Stimulated activated CD4-positive, alpha-beta T cell treated with anti-CD3 and anti-CD28 coated beads, TNF-alpha, amount 100 ng/mL, for 4 hours (primary cell): ENCODE measurements around the gene TPSD1.
"Not testable (repeated sequence)": the region's sequence is repeated elsewhere in the genome, so short reads cannot be mapped to it uniquely, and the experiment has no call there.

Source experiments
- DNase-seq, 3 experiments: peaks; one replicate each; pipeline ENCODE4 v3.0.0-alpha.2; 2020; ENCODE audit warnings: low read depth in 3 of 3

The TPSD1 gene

GRCh38 chr16:1220841-1221627, 34.8 kb upstream of the TPSD1 start:
- no peak for DNase-seq

DNA sequence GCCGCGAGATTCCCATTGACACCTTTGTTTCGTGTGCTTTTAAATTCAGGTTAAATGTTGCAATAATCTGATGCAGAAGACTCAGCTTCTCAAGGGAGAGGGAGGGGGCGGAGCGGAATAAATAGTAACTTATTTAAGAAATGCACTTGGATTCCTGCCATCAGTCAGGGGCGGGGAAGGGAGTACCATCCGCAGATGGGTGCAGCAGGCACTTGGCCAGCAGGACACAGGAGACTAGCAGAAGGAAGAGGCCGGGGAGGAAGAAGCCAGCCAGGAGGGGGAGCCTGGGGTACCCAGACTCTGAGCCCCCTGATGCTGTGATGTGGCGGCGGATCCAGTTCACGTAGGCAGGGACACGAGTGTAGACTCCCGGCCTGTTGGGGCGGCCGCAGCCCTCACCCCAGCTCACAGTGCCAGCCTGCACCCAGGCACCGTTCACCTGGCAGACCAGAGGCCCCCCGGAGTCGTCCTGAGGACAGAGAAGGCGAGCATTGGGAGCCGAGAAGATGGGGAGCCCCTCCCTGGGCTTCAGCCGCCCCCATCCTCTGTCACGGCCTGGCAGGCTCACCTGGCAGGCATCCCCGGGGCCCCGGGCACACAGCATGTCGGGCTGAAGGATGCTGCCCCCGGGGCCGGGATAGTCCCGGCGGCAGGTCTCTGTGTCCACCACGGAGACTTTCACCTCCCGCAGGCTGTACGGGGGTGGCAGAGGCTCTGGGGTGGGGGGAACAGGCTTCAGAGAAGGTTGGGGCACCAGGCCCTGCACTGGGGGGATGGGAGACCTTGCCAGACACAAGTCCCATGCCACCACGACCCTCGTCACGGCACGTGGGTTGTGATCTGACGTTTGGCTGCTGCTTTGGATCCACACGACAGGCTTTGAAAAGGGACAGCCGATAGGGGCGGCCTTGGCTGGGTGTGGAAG, 34.0 kb upstream of the TPSD1 start:
- no peak for DNase-seq

- no peak for DNase-seq
Measured at GRCh38 chr16:1222553-1223354, 33.1 kb upstream of the TPSD1 start.

- DNase-seq: no peak
Measured at GRCh38 chr16:1223355-1224214, 32.3 kb upstream of the TPSD1 start.

- no peak for DNase-seq
Measured at GRCh38 chr16:1224558-1224957, 31.3 kb upstream of the TPSD1 start.

DNA sequence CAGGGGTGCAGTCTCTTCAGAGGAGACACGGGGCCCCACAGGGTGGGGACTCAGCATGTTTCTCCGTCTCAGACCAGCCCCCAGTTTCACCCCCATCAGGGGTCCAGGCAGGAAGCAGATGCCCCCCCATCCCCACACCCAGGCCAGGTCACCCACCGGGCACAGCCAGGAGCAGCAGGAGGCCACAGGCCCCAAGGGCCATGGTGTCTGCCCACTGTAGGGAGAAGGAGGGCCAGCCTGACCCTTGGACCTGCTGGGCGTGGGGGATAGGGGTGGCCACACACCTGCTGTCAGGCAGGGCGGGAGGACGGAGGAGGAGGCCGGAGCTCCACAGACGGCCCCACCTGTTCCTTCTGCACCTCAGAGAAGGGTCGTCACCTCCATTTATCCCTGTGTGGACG, 30.8 kb upstream of the TPSD1 start, which contains the start of gene TPSG1:
TPSG1 (minus strand) TSS at position 218 of the 401 bp plus-strand sequence; CDS start at position 202, 16 bp downstream.
- no peak for DNase-seq

DNA sequence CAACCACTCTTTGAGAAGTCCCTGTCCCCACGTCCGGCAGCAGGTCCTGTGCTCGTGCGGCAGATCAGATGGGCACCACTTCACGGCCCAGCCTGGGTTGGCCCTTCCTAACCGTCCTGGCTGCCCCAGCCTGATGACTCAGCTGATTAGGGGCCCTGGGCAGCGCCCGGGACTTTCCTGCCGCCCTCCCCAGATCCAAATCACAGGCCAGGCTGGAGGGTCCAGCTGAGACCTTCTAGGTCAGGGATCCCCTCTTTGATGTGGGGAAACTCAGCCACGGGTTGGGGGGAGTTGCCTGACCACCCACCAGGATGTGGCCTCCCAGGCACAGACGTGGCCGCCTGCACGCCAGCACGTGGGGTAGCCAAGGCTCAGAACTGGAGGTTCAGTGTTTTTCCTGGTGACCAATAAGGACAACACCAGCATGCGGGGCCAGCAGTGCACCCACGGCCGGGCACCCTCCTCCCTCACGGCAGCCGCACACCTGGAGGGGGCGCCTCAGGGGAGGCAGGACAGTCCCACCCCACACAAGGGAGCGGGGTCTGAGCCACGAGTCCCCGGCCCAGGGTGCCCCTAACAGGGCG, 30.0 kb upstream of the TPSD1 start:
- DNase-seq: not testable (repeated sequence)

- not testable (repeated sequence) for DNase-seq
Measured at GRCh38 chr16:1226692-1227091, 29.2 kb upstream of the TPSD1 start.

- not testable (repeated sequence) for DNase-seq
Measured at GRCh38 chr16:1228227-1228626, 27.6 kb upstream of the TPSD1 start.

- not testable (repeated sequence) for DNase-seq
Measured at GRCh38 chr16:1229476-1229875, 26.4 kb upstream of the TPSD1 start.

- not testable (repeated sequence) for DNase-seq
Measured at GRCh38 chr16:1230084-1230470, 25.8 kb upstream of the TPSD1 start, which contains the start of gene TPSB2. Gene TPSB2 (minus strand): TSS chr16:1230184. CDS start chr16:1229951, 233 bp downstream.

DNA sequence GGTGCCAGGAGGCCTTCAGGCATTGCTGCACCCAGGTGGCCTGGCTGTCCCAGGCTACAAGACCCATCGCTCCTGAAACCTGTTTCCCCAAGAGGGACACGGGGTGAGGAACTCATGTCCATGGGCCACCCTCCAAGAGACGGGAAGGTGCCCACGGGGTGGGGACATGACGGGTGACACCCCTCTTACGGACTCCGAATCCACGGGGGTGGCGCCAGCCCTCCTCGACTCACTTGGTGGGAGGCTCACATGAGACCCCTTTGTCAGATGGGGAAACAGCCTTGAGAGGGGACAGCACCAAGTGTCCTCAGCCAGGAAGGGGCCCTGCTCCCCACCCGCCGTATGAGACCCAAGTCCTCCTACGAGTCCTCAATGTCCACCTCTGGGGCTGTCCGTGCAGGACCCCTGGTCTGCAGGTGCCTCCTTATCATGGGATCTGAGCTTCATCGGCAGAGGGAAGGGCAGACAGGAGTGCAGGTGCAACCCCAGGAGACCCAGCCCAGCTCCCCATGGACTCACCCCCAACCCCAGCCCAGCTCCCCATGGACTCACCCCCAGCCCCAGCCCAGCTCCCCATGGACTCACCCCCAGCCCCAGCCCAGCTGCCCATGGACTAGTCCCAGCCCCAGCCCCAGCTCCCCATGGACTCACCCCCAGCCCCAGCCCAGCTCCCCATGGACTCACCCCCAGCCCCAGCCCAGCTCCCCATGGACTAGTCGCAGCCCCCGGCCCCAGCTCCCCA, 25.2 kb upstream of the TPSD1 start:
- DNase-seq: not testable (repeated sequence)

- not testable (repeated sequence) for DNase-seq
Measured at GRCh38 chr16:1231301-1231700, 24.6 kb upstream of the TPSD1 start.

DNA sequence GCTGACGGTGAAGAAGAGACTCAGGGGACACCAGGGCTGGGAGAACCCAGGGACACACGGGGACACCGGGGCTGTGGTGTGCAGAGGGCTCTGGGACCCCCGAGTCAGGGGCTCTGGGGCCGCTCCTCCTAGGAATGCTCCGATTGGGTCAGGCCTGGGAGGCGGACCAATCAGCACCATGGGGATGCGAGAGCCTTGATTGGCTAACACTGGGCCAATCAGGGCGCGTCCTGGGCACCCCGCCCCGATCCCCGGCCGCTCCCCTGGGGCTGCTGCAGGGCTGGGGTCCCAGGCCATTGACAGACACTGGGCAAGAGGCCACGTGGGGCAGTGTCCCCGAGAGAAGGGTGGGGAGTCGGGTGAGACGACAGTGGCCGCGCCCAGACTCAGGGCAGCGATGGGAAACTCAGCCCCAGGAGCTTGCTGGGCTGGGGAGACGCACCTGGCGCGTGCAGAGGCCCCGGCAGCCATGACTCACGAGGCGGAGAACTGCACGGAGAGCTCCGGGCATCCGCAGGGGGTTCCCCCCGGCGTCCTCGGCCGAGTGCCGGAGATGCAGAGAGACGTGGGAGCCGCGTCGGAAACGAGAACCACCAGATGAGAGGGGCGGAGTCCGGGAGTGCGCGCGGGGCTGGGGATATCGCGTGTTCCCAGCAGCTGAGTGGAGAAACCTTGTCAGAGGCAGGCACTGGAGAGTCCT, 23.7 kb upstream of the TPSD1 start:
- not testable (repeated sequence) for DNase-seq

DNA sequence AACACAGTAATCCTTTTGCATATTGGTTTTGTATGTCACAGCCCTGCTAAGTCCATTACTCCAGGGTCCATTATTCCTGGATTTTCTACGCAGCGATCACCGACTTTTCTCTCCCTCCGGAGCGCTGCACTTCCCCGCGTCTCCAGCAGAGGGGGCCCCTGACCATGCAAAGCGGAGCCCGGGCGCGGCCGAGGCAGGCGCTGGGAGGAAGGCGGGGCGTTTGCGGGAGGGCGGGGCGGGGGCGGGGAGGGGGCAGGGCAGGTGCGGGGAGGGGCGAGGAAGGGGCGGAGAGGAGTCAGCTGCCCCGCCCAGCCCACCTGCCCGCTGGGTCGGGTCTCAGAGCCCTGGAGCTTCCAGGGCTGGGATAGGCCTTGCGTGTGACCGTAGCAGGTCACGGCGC, 19.2 kb upstream of the TPSD1 start:
- not testable (repeated sequence) for DNase-seq

DNA sequence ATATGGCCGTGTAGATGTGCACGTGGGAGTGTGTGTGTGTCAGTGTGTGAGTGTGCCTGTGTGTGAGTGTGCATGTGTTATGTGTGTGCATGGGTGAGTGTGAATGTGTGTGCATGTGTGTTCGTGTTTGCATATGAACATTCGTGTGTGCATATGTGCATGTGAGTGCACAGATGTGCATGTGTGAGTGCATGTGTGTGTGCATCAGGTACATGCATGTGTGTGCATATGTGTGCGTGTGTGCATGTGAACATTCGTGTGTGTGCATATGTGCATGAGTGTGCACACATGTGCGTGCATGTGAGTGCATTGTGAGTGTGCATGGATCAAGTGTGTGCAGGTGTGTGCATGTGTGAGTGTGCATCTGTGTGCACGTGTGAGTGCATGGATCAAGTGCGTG, 17.9 kb upstream of the TPSD1 start:
- DNase-seq: no peak

DNA sequence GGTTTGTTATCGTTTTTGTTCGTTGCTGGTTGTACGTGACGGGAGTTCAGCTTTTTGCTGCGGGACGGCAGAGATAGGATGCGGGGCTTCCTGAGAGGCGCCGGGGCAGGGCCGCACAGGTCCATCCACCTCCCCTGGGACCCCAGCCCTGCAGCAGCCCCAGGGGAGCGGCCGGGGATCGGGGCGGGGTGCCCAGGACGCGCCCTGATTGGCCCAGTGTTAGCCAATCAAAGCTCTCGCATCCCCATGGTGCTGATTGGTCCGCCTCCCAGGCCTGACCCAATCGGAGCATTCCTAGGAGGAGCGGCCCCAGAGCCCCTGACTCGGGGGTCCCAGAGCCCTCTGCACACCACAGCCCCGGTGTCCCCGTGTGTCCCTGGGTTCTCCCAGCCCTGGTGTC, 17.0 kb upstream of the TPSD1 start:
- not testable (repeated sequence) for DNase-seq

- DNase-seq: not testable (repeated sequence)
Measured at GRCh38 chr16:1239575-1239974, 16.3 kb upstream of the TPSD1 start.

GRCh38 chr16:1240436-1240835, 15.4 kb upstream of the TPSD1 start, which contains the start of gene TPSAB1:
Gene TPSAB1 (plus strand): TSS chr16:1240705. CDS start chr16:1240939, 234 bp downstream.
- not testable (repeated sequence) for DNase-seq
